CD4-positive, alpha-beta T cell (primary cell): ENCODE measurements around the gene FAM219A. TPM values are rescaled to one million over a fixed set of nuclear protein-coding genes. Genes with fewer than 3 reads are reported as not detected.

ENCODE experiments used
- ATAC-seq: fragments of 200-7000 bp; cut with Tn5 transposase; one replicate; pipeline ENCODE4 v1.10.0; 2022; ENCODE audit warnings: mild to moderate bottlenecking; ENCODE audit not compliant: poor library complexity
- CTCF ChIA-PET: fragments of 350-600 bp; sonication (Branson Sonifier 250); formaldehyde crosslinking; loops from one replicate; lab custom pipeline; 2021; ENCODE audit warnings: antibody characterized with exemption, inconsistent platforms; lab: Charles Lee
- POLR2A ChIA-PET: fragments of 350-600 bp; sonication (Branson Sonifier 250); formaldehyde crosslinking; loops from one replicate; lab custom pipeline; 2021; ENCODE audit warnings: antibody characterized with exemption, inconsistent platforms; lab: Charles Lee
- DNase-seq, 14 experiments: peaks; one replicate each; pipeline ENCODE4 v3.0.0-alpha.2; 2013 to 2020; ENCODE audit warnings: mixed read lengths in 2 of 14
- H3K27ac ChIP-seq, 2 donors: one replicate each; pipeline versions ENCODE4 v1.5.1 to v1.7.0; 2013; ENCODE audit warnings: low read length in 2 of 2, low read depth in 1 of 2, mild to moderate bottlenecking in 1 of 2
- H3K27me3 ChIP-seq, 2 experiments: 1 replicate in 1 of 2; 2 replicates in 1 of 2; pipeline versions ENCODE4 v1.6.1 to v1.7.0; 2013; ENCODE audit warnings: low read length in 2 of 2, control low read depth in 1 of 2, mild to moderate bottlenecking in 1 of 2, moderate library complexity in 1 of 2; ENCODE audit not compliant: insufficient read depth in 2 of 2, control insufficient read depth in 1 of 2
- H3K36me3 ChIP-seq: one replicate; pipeline ENCODE4 v1.6.1; 2013; ENCODE audit warnings: low read length, control low read depth; ENCODE audit not compliant: insufficient read depth
- H3K4me1 ChIP-seq: one replicate; pipeline ENCODE4 v1.6.1; 2013; ENCODE audit warnings: low read length, control low read depth; ENCODE audit not compliant: insufficient read depth
- H3K4me3 ChIP-seq: one replicate; pipeline ENCODE4 v1.5.1; 2013; ENCODE audit warnings: mild to moderate bottlenecking, low read length, moderate library complexity
- H3K9me3 ChIP-seq, 2 experiments: 1 replicate in 1 of 2; 2 replicates in 1 of 2; pipeline versions ENCODE4 v1.6.1 to v1.7.0; 2013; ENCODE audit warnings: low read length in 2 of 2, mild to moderate bottlenecking in 2 of 2, control low read depth in 1 of 2, moderate library complexity in 1 of 2; ENCODE audit not compliant: control insufficient read depth in 1 of 2, insufficient read depth in 1 of 2
- H3K27ac Mint-ChIP-seq: one replicate; pipeline ENCODE4 v1.8.0; 2020; ENCODE audit warnings: mixed read lengths
- H3K27me3 Mint-ChIP-seq: one replicate; pipeline ENCODE4 v1.8.0; 2021; ENCODE audit warnings: mixed read lengths
- H3K36me3 Mint-ChIP-seq: one replicate; pipeline ENCODE4 v1.8.0; 2021; ENCODE audit warnings: low read depth, mixed read lengths
- H3K4me1 Mint-ChIP-seq: one replicate; pipeline ENCODE4 v1.8.0; 2021; ENCODE audit warnings: low read depth, mixed read lengths
- H3K4me3 Mint-ChIP-seq: one replicate; pipeline ENCODE4 v1.8.0; 2020; ENCODE audit warnings: mild to moderate bottlenecking, mixed read lengths
- H3K9me3 Mint-ChIP-seq: one replicate; pipeline ENCODE4 v1.8.0; 2020; ENCODE audit warnings: mixed read lengths
- intact Hi-C, 2 experiments: fragments of 100-400 bp; cut with DNase I in 1 of 2; cut with micrococcal nuclease in 1 of 2; formaldehyde crosslinking; loops; one replicate each; pipeline versions ENCODE4 v1.15.1 to v1.9.0; 2023 to 2025; cut with DNase I, micrococcal nuclease
- total RNA-seq, 174 experiments: library from RNA in 2 of 174; stranded (reverse) in 2 of 174; gene quantifications; one replicate each; pipeline ENCODE4 v1.2.3 and lab custom pipeline; 2021 to 2026
- TF ChIP-seq, protein P1 (sequence below): fragments of 200-600 bp; IDR thresholded peaks from one replicate; pipeline ENCODE4 v1.8.0; 2022; ENCODE audit warnings: antibody characterized with exemption, mild to moderate bottlenecking

FAM219A gene
- total RNA-seq, 2 experiments from 2014 or later, result 7.7 to 8.5 TPM

DNA sequence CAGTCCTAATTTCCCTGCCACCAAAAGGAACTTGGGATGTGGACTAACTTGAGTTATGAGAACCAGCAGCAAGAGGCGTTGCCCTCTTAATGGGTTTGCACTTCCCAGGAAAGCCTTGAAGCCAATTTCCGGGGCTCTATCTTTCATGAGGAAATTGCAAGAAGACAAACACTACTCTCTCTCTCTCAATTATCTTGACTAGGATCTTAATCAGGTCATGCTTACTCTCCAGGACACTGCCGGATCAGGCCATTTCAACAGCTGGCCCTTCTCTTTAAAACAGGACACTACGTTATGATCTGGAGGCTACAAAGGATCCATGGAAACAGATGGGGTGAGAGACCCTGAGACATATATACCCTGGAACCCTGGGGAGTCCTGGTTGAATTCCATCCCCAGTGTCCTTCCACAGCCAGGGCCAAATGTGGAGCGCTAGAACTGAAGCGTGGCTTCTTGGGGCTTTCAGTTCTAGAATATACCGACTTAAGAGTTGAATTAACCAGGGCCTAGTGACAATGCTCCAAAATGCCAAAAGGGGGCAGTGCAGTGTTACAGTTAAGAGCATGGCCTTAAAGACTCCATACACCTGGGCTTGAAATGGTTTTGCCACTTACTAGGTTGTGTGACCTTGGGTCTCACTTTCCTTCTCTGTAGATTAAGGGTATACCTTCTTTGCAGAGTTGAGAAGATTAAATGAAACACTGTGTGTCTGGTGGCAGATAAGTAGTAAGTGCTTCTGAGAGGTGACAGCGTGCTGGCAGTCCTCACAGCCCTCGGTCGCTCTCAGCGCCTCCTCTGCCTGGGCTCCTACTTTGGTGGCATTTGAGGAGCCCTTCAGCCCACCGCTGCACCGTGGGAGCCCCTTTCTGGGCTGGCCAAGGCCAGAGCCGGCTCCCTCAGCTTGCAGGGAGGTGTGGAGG, 21.1 kb downstream of the FAM219A start:
- Histone ChIP-seq H3K4me3 (no peak overlapping the region), H3K36me3 (peaks cover 3% of the 10 kb centered on the region), H3K27me3 (no peaks in the 10 kb centered on the region), H3K4me1 (peaks cover 9% of the 10 kb centered on the region), H3K9me3 (no peaks in the 10 kb centered on the region), H3K27ac (no peak overlapping the region)
- H3K4me3 Mint-ChIP-seq, result no peak overlapping the region
- DNase-seq, result peak; percentile 34 to 87 (median 51)
- no peak overlapping the region for H3K27ac Mint-ChIP-seq
- H3K27me3 Mint-ChIP-seq, result no peaks in the 10 kb centered on the region
- ATAC-seq, result peak; percentile 95
- TF ChIP-seq, protein P1, sequence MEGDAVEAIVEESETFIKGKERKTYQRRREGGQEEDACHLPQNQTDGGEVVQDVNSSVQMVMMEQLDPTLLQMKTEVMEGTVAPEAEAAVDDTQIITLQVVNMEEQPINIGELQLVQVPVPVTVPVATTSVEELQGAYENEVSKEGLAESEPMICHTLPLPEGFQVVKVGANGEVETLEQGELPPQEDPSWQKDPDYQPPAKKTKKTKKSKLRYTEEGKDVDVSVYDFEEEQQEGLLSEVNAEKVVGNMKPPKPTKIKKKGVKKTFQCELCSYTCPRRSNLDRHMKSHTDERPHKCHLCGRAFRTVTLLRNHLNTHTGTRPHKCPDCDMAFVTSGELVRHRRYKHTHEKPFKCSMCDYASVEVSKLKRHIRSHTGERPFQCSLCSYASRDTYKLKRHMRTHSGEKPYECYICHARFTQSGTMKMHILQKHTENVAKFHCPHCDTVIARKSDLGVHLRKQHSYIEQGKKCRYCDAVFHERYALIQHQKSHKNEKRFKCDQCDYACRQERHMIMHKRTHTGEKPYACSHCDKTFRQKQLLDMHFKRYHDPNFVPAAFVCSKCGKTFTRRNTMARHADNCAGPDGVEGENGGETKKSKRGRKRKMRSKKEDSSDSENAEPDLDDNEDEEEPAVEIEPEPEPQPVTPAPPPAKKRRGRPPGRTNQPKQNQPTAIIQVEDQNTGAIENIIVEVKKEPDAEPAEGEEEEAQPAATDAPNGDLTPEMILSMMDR, result peak; percentile 69
- ChIA-PET CTCF (interaction anchor here (2.3 kb wide), 1 partner anchor 154 kb away, joined by 9 read pairs; no protein-coding TSS in a partner anchor), POLR2A (no interaction called here)
- peaks cover 22% of the 10 kb centered on the region for H3K4me1 Mint-ChIP-seq
- H3K9me3 Mint-ChIP-seq, result no peaks in the 10 kb centered on the region
- intact Hi-C loops, result loop anchor here (1.0 kb wide), 3 partner anchors 63 to 197 kb away; no protein-coding TSS in a partner anchor
- peaks cover 15% of the 10 kb centered on the region for H3K36me3 Mint-ChIP-seq

- intact Hi-C loops, result no loop called here
- TF ChIP-seq, protein P1, result no peak
- Mint-ChIP-seq H3K4me1 (no peaks in the 10 kb centered on the region), H3K36me3 (peaks cover 6% of the 10 kb centered on the region), H3K9me3 (no peaks in the 10 kb centered on the region), H3K4me3 (no peak overlapping the region), H3K27ac (no peak overlapping the region), H3K27me3 (no peaks in the 10 kb centered on the region)
- POLR2A ChIA-PET, result no interaction called here
- no peak for DNase-seq
- no peaks in the 10 kb centered on the region for H3K9me3 ChIP-seq
- no peaks in the 10 kb centered on the region for H3K4me1 ChIP-seq
- H3K27me3 ChIP-seq, result no peaks in the 10 kb centered on the region
- peaks cover under 1% of the 10 kb centered on the region for H3K36me3 ChIP-seq
- CTCF ChIA-PET, result no interaction called here
- H3K4me3 ChIP-seq, result no peak overlapping the region
- no peak for ATAC-seq
- H3K27ac ChIP-seq, result no peak overlapping the region
Observed at GRCh38 chr9:34431667-34432066, 26.7 kb downstream of the FAM219A start.

DNA sequence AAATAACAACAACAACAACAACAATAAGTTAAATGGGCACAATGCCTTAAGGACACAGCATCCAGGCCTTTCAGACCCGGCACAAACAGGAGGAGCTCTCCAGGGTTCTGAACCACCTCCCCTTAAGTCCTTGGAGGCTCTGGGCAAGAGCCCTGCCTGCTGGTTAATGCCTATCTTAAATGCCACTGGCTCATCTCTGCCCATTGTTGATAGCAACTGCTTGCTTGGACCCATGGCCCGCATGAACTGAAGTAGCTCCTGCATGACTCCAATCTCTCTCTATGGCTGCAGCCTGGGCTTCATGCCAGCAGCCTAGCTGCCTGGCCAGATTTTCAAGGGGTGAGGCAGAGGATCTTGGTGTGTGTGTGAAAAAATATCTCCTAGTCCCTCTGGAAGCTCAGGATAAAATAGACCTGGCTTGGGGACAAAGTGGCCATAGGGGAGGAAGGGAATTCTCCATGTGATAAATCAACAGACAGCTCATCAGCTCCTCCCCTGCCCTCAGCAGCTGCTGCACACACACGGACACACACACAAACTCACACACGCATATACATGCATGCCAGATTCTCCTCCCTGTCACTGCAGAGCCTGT, 27.4 kb downstream of the FAM219A start:
- Histone ChIP-seq H3K36me3 (no peaks in the 10 kb centered on the region), H3K9me3 (no peaks in the 10 kb centered on the region), H3K4me3 (no peak overlapping the region), H3K27ac (no peak overlapping the region), H3K27me3 (no peaks in the 10 kb centered on the region), H3K4me1 (no peaks in the 10 kb centered on the region)
- ChIA-PET POLR2A (no interaction called here), CTCF (no interaction called here)
- intact Hi-C loops, result no loop called here
- TF ChIP-seq, protein P1, result no peak
- Mint-ChIP-seq H3K4me1 (no peaks in the 10 kb centered on the region), H3K27me3 (no peaks in the 10 kb centered on the region), H3K4me3 (no peak overlapping the region), H3K36me3 (peaks cover 6% of the 10 kb centered on the region), H3K27ac (no peak overlapping the region), H3K9me3 (no peaks in the 10 kb centered on the region)
- DNase-seq (peak in 2 of 14 experiments; percentile 18 to 37), ATAC-seq (no peak)
